ENCODE results near the gene FRMD1.

Gene FRMD1

GRCh38 chr6:168014428-168014827 is 64.6 kb downstream of the FRMD1 start:
- no peak for TF ChIP-seq CTCF (IDR thresholded peaks at IDR 0.05; ENCODE audit: low read depth, low read length)

GRCh38 chr6:168013250-168013915 is 65.6 kb downstream of the FRMD1 start:
- H3K4me3 ChIP-seq (ENCODE audit: low read depth, low read length) = no peak overlapping the region
- no peak for TF ChIP-seq CTCF (IDR thresholded peaks at IDR 0.05; ENCODE audit: low read depth, low read length)

More at GRCh38 chr6:168014428-168014827, 64.6 kb downstream of the FRMD1 start:
- H3K4me3 ChIP-seq (ENCODE audit: low read depth, low read length) = no peak overlapping the region

GRCh38 chr6:168012431-168013249 is 66.4 kb downstream of the FRMD1 start:
- H3K4me3 ChIP-seq (ENCODE audit: low read depth, low read length) = no peak overlapping the region
- TF ChIP-seq CTCF (IDR thresholded peaks at IDR 0.05; ENCODE audit: low read depth, low read length) = no peak

GRCh38 chr6:168011291-168011690 is 67.7 kb downstream of the FRMD1 start:
- no peak for TF ChIP-seq CTCF (IDR thresholded peaks at IDR 0.05; ENCODE audit: low read depth, low read length)
- no peak overlapping the region for H3K4me3 ChIP-seq (ENCODE audit: low read depth, low read length)

- no peak overlapping the region for H3K4me3 ChIP-seq (ENCODE audit: low read depth, low read length)
- no peak for TF ChIP-seq CTCF (IDR thresholded peaks at IDR 0.05; ENCODE audit: low read depth, low read length)
These were observed 69.7 kb downstream of the FRMD1 start for GRCh38 chr6:168009331-168009730.

- no peak overlapping the region for H3K4me3 ChIP-seq (ENCODE audit: low read depth, low read length)
- no peak for TF ChIP-seq CTCF (IDR thresholded peaks at IDR 0.05; ENCODE audit: low read depth, low read length)
These were observed 71.2 kb downstream of the FRMD1 start for GRCh38 chr6:168007592-168008338.
